SK-N-SH (cell line): ENCODE measurements around the gene ATP2A2. TPM values are rescaled to one million over a fixed set of nuclear protein-coding genes. Genes with fewer than 3 reads are reported as not detected.
"Not testable (repeated sequence)": the region's sequence is repeated elsewhere in the genome, so short reads cannot be mapped to it uniquely, and the experiment has no call there.

ENCODE experiments used
- CTCF ChIA-PET: fragments of 300-600, 350-600 bp; formaldehyde crosslinking; extraction: SDS; loops from one replicate; lab custom pipeline; 2021; lab: Yijun Ruan, JAX
- POLR2A ChIA-PET: fragments of 350-600 bp; sonication (Branson Sonifier 250); formaldehyde crosslinking; extraction: SDS; loops from one replicate; lab custom pipeline; 2020; ENCODE audit warnings: antibody characterized with exemption, inconsistent platforms; lab: Yijun Ruan, JAX
- DNase-seq: peaks from one replicate; pipeline ENCODE4 v3.0.0; 2012
- H2AFZ ChIP-seq: fragments of 200-600 bp; sonication (generic); 2 replicates; pipeline ENCODE4 v1.8.1; 2016; ENCODE audit warnings: antibody characterized with exemption, mild to moderate bottlenecking, low read depth
- H3F3A ChIP-seq: fragments of 200-600 bp; sonication (generic); replicated peaks from 2 replicates; pipeline ENCODE3; 2016; ENCODE audit warnings: antibody characterized with exemption, mild to moderate bottlenecking; ENCODE audit not compliant: insufficient read depth
- H3K27ac ChIP-seq, 2 experiments: fragments of 200-500 bp in 1 of 2; fragments of 200-600 bp in 1 of 2; sonication (Bioruptor generic) in 1 of 2; sonication (generic), shearing (Covaris generic) in 1 of 2; 2 replicates each; pipeline versions ENCODE4 v1.5.1 to v1.6.1; 2014 to 2016; ENCODE audit warnings: low read depth in 2 of 2, inconsistent platforms in 1 of 2, low read length in 1 of 2, mild to moderate bottlenecking in 1 of 2, mixed read lengths in 1 of 2
- H3K27me3 ChIP-seq: fragments of 200-600 bp; sonication (generic), shearing (Covaris generic); 2 replicates; pipeline ENCODE4 v1.6.1; 2016; ENCODE audit warnings: mixed run types; ENCODE audit not compliant: insufficient read depth
- H3K36me3 ChIP-seq, 2 experiments: fragments of 200-500 bp in 1 of 2; fragments of 200-600 bp in 1 of 2; sonication (Bioruptor generic) in 1 of 2; sonication (generic) in 1 of 2; replicated peaks in 1 of 2; 2 replicates each; pipeline versions ENCODE3 to v1.5.1; 2014 to 2016; ENCODE audit warnings: low read length in 1 of 2, mild to moderate bottlenecking in 1 of 2; ENCODE audit not compliant: insufficient read depth in 2 of 2, control insufficient read depth in 1 of 2
- H3K4me1 ChIP-seq, 2 experiments: fragments of 200-500 bp in 1 of 2; fragments of 200-600 bp in 1 of 2; sonication (Bioruptor generic) in 1 of 2; sonication (generic), shearing (Covaris generic) in 1 of 2; 2 replicates each; pipeline versions ENCODE4 v1.5.1 to v1.6.1; 2014 to 2016; ENCODE audit warnings: low read depth in 1 of 2, low read length in 1 of 2, mixed run types in 1 of 2; ENCODE audit not compliant: insufficient read depth in 2 of 2, control insufficient read depth in 1 of 2
- H3K4me2 ChIP-seq: fragments of 200-600 bp; sonication (generic), shearing (Covaris generic); 2 replicates; pipeline ENCODE4 v1.6.1; 2017; ENCODE audit warnings: mixed run types
- H3K4me3 ChIP-seq, 2 experiments: fragments of 200-500 bp in 1 of 2; fragments of 200-600 bp in 1 of 2; sonication (Bioruptor generic) in 1 of 2; sonication (generic), shearing (Covaris generic) in 1 of 2; 2 replicates each; pipeline versions ENCODE4 v1.5.1 to v1.8.1; 2014 to 2016; ENCODE audit warnings: low read depth in 2 of 2, inconsistent platforms in 1 of 2, low read length in 1 of 2, mild to moderate bottlenecking in 1 of 2, mixed read lengths in 1 of 2, moderate library complexity in 1 of 2
- H3K79me2 ChIP-seq: fragments of 200-600 bp; sonication (generic); 2 replicates; pipeline ENCODE4 v1.8.1; 2017; ENCODE audit warnings: mild to moderate bottlenecking; ENCODE audit not compliant: insufficient read depth
- H3K9ac ChIP-seq: fragments of 200-600 bp; sonication (generic); 2 replicates; pipeline ENCODE4 v1.6.1; 2017; ENCODE audit warnings: mixed run types
- H3K9me2 ChIP-seq: fragments of 200-600 bp; sonication (generic); 2 replicates; pipeline ENCODE4 v1.6.1; 2017; ENCODE audit warnings: mixed run types
- H3K9me3 ChIP-seq: fragments of 200-600 bp; sonication (generic); 2 replicates; pipeline ENCODE4 v1.6.1; 2017; ENCODE audit warnings: mixed run types, mild to moderate bottlenecking, moderate library complexity
- H4K20me1 ChIP-seq: fragments of 200-600 bp; sonication (generic); 2 replicates; pipeline ENCODE4 v1.6.1; 2017; ENCODE audit warnings: mild to moderate bottlenecking, mixed run types; ENCODE audit not compliant: insufficient read depth
- EP300 ChIP-seq, 2 experiments: IDR thresholded peaks; 2 replicates each; pipeline versions ENCODE4 v1.4.0 to v1.6.1; 2012; ENCODE audit warnings: borderline replicate concordance in 1 of 2, low read depth in 1 of 2, low read length in 1 of 2
- GABPA ChIP-seq: IDR thresholded peaks from 2 replicates; pipeline ENCODE4 v1.4.0; 2012; ENCODE audit warnings: low read depth, mild to moderate bottlenecking
- RAD21 ChIP-seq: IDR thresholded peaks from 2 replicates; pipeline ENCODE4 v1.6.1; 2012; ENCODE audit warnings: mild to moderate bottlenecking, low read length
- TAF1 ChIP-seq: IDR thresholded peaks from 2 replicates; pipeline ENCODE4 v1.6.1; 2012; ENCODE audit warnings: low read depth, mild to moderate bottlenecking, low read length, moderate library complexity, borderline replicate concordance
- YY1 ChIP-seq: IDR thresholded peaks from 2 replicates; pipeline ENCODE4 v1.4.0; 2012; ENCODE audit warnings: low read depth, mild to moderate bottlenecking
- WGBS: methylation state at CpG from one replicate; pipeline ENCODE4 v1.1.6; 2017; ENCODE audit warnings: low lambda C conversion rate; 5-methylcytosine and 5-hydroxymethylcytosine counted together
- polyA plus RNA-seq, 3 experiments: library from polyadenylated mRNA; depleted of rRNA; stranded (reverse); fragments of >200 nt; gene quantifications; 2 replicates each; pipeline ENCODE4 v1.2.3, GENCODE V29; 2012
- TF ChIP-seq, protein P1 (sequence below): IDR thresholded peaks from 2 replicates; pipeline ENCODE4; 2012
- TF ChIP-seq, protein P2 (sequence below): IDR thresholded peaks from 2 replicates; pipeline ENCODE4 v1.4.0; 2012; ENCODE audit warnings: low read depth, borderline replicate concordance
- TF ChIP-seq, protein P3 (sequence below): fragments of 200-600 bp; sonication (generic); IDR thresholded peaks from 2 replicates; pipeline ENCODE4 v1.6.1; 2017; ENCODE audit warnings: antibody characterized with exemption, mild to moderate bottlenecking, moderate library complexity

ATP2A2 gene
- polyA plus RNA-seq, 1 of the 3 experiments (the other 2 are of a cell fraction): 120 TPM

DNA sequence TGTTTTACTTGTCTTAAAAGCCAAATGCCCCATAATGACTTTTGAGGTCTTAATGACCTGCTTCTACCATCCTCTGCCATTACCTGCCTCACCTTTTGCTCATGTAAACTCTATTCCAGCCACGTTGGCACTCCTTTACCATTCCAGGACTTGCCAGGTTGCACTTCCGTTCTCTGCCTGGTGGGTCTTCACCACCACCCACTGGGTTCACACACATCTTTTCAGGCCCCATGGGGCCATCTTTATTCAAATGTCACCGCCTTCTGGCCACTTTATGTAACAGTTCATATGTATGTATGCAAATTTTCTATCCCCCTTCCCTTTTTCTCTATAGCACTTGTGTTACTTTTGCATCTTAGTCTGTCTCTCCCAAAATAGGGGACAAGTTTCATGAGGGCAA lies 57.7 kb downstream of the ATP2A2 start:
- Histone ChIP-seq H3K4me3 (no peak overlapping the region), H3K9me2 (no peaks in the 10 kb centered on the region), H3K79me2 (peaks cover 50% of the 10 kb centered on the region), H3K36me3 (peaks cover 87 to 95% of the 10 kb centered on the region in 2 experiments), H2AFZ (no peak overlapping the region), H3K27me3 (no peaks in the 10 kb centered on the region), H3K27ac (no peak overlapping the region), H3K4me2 (no peak overlapping the region), H3F3A (peaks cover 10% of the 10 kb centered on the region), H3K9ac (no peak overlapping the region), H3K9me3 (no peaks in the 10 kb centered on the region), H4K20me1 (no peaks in the 10 kb centered on the region), H3K4me1 (0 out of 4 replicates have a peak, but pooled peaks cover 0 to 7% of the 10 kb centered on the region in 2 experiments)
- peak; percentile 32 for DNase-seq
- ChIA-PET POLR2A (no interaction called here), CTCF (interaction anchor here (0.6 to 0.8 kb wide), 2 partner anchors 10 to 18 kb away, joined by 3 read pairs; no protein-coding TSS in a partner anchor)
- TF ChIP-seq GABPA (no peak), TAF1 (no peak), RAD21 (peak; percentile 29; the same call in 1 of the 2 replicates)
- TF ChIP-seq, protein P1, sequence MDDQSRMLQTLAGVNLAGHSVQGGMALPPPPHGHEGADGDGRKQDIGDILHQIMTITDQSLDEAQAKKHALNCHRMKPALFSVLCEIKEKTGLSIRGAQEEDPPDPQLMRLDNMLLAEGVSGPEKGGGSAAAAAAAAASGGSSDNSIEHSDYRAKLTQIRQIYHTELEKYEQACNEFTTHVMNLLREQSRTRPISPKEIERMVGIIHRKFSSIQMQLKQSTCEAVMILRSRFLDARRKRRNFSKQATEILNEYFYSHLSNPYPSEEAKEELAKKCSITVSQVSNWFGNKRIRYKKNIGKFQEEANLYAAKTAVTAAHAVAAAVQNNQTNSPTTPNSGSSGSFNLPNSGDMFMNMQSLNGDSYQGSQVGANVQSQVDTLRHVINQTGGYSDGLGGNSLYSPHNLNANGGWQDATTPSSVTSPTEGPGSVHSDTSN: no peak
- TF ChIP-seq, protein P2, sequence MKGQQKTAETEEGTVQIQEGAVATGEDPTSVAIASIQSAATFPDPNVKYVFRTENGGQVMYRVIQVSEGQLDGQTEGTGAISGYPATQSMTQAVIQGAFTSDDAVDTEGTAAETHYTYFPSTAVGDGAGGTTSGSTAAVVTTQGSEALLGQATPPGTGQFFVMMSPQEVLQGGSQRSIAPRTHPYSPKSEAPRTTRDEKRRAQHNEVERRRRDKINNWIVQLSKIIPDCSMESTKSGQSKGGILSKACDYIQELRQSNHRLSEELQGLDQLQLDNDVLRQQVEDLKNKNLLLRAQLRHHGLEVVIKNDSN: no peak
- TF ChIP-seq, protein P3, sequence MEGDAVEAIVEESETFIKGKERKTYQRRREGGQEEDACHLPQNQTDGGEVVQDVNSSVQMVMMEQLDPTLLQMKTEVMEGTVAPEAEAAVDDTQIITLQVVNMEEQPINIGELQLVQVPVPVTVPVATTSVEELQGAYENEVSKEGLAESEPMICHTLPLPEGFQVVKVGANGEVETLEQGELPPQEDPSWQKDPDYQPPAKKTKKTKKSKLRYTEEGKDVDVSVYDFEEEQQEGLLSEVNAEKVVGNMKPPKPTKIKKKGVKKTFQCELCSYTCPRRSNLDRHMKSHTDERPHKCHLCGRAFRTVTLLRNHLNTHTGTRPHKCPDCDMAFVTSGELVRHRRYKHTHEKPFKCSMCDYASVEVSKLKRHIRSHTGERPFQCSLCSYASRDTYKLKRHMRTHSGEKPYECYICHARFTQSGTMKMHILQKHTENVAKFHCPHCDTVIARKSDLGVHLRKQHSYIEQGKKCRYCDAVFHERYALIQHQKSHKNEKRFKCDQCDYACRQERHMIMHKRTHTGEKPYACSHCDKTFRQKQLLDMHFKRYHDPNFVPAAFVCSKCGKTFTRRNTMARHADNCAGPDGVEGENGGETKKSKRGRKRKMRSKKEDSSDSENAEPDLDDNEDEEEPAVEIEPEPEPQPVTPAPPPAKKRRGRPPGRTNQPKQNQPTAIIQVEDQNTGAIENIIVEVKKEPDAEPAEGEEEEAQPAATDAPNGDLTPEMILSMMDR: peak; percentile 52
- WGBS: 82% methylated on average over 3 of the region's 3 CpGs

DNA sequence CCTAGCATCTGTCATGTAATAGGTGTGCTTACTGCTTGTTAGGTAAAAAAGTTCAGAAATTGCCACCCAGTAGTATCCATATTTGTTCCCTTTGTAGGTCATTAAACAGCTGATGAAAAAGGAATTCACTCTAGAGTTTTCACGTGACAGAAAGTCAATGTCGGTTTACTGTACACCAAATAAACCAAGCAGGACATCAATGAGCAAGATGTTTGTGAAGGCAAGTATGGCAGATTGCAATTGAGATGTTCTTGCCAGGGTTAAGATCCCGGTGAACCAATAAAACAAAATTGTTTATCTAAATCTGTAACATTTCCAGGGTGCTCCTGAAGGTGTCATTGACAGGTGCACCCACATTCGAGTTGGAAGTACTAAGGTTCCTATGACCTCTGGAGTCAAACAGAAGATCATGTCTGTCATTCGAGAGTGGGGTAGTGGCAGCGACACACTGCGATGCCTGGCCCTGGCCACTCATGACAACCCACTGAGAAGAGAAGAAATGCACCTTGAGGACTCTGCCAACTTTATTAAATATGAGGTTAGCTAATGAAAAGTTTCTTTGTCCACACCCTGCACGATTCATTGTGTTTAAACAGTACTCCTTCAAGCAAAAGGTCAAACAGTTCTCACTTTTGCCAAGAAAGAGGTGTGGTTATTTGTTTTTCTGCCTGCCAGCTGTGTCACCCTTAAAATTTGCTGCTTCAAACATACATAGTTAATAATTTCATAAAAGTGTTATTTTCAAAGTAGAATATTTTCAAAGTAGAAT lies 58.3 kb downstream of the ATP2A2 start:
- no peak overlapping the region for H3K27ac ChIP-seq
- H3K4me1 ChIP-seq: 0 out of 4 replicates have a peak, but pooled peaks cover 0 to 7% of the 10 kb centered on the region in 2 experiments
- H3K36me3 ChIP-seq: peaks cover 87 to 95% of the 10 kb centered on the region in 2 experiments
- H3K4me3 ChIP-seq: no peak overlapping the region
- H4K20me1 ChIP-seq: no peaks in the 10 kb centered on the region
- POLR2A ChIA-PET: no interaction called here
- H3K4me2 ChIP-seq: no peak overlapping the region
- no peak overlapping the region for H2AFZ ChIP-seq
- CTCF ChIA-PET: interaction anchor here (0.9 to 1.3 kb wide), 3 partner anchors 9 to 297 kb away, joined by 3 to 4 read pairs (median 3); no protein-coding TSS in a partner anchor
- H3K9me3 ChIP-seq: no peaks in the 10 kb centered on the region
- no peak for DNase-seq
- no peak overlapping the region for H3K9ac ChIP-seq
- H3K9me2 ChIP-seq: no peaks in the 10 kb centered on the region
- WGBS: 70% methylated on average over 8 of the region's 8 CpGs
- peaks cover 48% of the 10 kb centered on the region; the same call in 1 of the 2 replicates for H3K79me2 ChIP-seq
- TF ChIP-seq YY1: no peak
- TF ChIP-seq EP300 (IDR thresholded peaks at IDR 0.05; ENCODE audit: borderline replicate concordance in 1 of 2, low read depth in 1 of 2, low read length in 1 of 2): no peak
- no peaks in the 10 kb centered on the region for H3K27me3 ChIP-seq
- H3F3A ChIP-seq: peaks cover 14% of the 10 kb centered on the region

GRCh38 chr12:110340261-110340660 lies 59.2 kb downstream of the ATP2A2 start:
- H3K36me3 ChIP-seq: peaks cover 87 to 95% of the 10 kb centered on the region in 2 experiments
- CTCF ChIA-PET: interaction anchor here (0.5 to 1.4 kb wide), 6 partner anchors 10 to 1057 kb away, joined by 3 to 4 read pairs (median 3); no protein-coding TSS in a partner anchor
- H3K27me3 ChIP-seq, H3K4me1 ChIP-seq, H3K9me3 ChIP-seq, DNase-seq, H2AFZ ChIP-seq, H4K20me1 ChIP-seq, H3K9me2 ChIP-seq, H3K4me2 ChIP-seq, H3K9ac ChIP-seq, H3K4me3 ChIP-seq, POLR2A ChIA-PET: not testable (repeated sequence)
- peaks cover 14% of the 10 kb centered on the region for H3F3A ChIP-seq
- WGBS: 93% methylated on average over 8 of the region's 8 CpGs
- H3K79me2 ChIP-seq: peaks cover 48% of the 10 kb centered on the region; the same call in 1 of the 2 replicates
- peak overlapping the region in 1 of 2 experiments; percentile 14; a peak in 1 of 4 replicates for H3K27ac ChIP-seq
